GM11168 (cell line): ENCODE measurements around the gene KISS1.

ENCODE experiments used
- in situ Hi-C: fragments of 300-500 bp; cut with MboI; formaldehyde crosslinking; loops from one replicate; pipeline ENCODE4 v1.12.0; 2022; ENCODE audit warnings: low sequenced_read_pairs; ENCODE audit not compliant: unreplicated experiment

The KISS1 gene

DNA sequence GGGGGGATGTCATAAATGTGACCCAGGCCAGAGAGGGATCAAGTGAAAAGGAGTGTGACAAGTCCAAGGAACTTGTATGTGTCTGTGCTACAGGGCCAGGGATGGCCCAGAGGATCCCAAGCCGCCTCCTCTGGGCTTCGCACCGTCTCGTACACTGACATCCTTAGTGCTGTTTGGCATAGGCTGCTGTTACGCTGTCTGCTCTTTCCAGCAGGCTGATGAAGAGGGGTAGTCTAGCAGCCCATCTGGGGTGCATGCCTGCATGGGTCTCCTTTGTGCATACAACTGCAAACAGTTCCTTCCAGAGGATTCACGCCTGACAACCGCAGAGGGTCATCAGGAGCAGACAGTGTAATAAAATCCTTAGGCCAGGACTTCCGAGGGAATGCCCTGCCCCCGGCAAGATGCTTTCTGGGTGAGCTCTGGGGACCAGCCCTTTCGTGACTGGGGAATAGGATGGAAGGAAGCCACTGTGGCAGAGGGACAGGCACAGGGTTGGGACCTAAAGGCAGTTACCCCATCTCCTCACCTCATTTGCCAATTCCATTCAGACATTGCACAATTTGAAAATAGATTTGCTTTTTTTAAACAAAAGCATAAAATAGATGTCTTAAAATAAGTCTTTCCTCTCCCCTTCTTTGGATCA lies 23.8 kb upstream of the KISS1 start:
- in situ Hi-C loops = no loop called here

DNA sequence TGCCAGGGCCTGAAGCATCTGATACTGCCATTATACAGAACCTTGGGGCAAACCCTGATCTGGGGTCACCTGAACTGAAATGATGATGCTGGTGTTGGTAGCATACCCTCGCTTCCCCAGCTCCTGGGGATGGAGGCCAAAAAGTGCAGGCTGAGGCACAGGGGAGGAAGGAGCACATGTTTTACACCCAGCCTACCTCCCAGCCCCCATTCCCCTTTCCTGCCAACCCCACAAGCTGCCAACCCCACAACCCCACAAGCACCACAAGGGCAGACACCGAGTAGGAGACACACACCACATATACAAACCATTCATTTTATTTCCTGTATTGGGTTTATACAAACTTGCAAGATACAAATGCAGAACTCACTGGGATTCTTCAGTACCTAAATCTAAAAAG lies 22.3 kb upstream of the KISS1 start:
- in situ Hi-C loops = no loop called here

DNA sequence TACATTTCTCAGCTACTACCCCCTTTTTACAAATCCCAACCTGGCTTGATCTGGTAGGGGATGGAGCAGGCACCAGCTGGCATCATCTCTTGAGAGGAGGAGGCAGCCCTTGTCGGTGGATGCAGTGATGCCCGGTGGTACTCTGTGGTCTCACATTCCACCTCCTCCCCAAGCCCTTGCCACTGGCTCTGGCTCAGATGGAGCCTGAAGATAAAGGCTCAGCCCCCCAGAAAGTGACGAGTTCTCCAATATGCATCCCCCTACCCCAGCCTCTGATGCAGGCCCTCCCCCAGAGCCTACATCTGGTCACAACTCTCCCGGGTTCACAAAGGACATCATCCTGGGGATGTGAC lies 21.3 kb upstream of the KISS1 start:
- in situ Hi-C loops = no loop called here

DNA sequence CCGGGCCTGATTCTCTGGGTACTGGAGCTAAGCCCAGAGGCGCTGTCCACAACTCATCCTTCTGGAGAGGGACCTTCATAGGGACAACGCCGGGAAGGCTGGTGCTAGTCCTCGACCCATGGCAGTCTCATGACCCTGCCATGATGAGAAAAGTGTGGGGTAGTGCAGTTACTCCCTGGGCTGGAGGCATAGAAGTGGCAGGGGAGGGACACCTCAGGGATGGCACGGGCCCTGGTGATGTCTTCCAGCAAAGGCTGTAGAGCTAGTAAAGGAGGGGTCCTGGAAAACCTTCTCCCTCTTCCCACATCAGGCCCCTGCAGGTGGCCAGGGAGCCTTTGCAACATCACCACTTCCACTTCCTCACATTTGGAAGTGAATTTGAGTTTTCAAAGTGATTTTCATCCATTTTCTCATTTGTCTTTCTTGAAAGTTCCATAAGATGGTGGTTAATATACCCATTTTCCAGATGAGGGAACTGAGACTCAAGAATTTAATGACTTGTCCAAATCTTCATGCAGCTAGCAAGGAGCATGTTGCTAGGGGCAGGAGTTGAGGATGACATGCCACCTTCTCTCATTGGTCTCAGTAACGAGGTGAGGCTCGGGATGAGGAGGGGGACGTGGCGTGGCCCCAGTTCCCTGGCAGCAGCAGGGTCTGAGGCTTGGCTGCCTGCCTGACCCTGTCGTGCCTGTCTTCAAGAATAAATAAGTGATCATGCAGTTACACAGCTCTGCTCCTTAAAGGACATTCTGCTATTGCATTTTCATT lies 20.8 kb upstream of the KISS1 start:
- in situ Hi-C loops = no loop called here

DNA sequence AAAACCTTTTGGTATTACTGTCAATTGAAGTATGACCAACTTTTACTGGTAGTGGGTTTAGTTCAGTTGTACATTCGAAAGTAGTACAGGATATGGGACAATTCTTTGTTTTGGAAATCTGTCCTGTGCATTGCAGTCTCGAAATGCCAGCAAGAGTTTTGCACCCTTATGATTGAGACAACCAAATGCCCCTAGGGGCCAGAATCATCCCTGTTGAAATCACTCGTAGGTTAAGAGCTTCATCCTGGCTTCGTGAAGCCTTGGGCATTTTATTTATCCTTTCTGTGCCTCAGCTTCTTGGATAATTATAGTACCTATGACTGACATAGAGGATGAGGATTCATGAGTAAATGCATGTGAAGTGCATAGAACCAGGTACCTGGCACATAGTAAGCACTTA lies 19.9 kb upstream of the KISS1 start:
- in situ Hi-C loops = no loop called here

DNA sequence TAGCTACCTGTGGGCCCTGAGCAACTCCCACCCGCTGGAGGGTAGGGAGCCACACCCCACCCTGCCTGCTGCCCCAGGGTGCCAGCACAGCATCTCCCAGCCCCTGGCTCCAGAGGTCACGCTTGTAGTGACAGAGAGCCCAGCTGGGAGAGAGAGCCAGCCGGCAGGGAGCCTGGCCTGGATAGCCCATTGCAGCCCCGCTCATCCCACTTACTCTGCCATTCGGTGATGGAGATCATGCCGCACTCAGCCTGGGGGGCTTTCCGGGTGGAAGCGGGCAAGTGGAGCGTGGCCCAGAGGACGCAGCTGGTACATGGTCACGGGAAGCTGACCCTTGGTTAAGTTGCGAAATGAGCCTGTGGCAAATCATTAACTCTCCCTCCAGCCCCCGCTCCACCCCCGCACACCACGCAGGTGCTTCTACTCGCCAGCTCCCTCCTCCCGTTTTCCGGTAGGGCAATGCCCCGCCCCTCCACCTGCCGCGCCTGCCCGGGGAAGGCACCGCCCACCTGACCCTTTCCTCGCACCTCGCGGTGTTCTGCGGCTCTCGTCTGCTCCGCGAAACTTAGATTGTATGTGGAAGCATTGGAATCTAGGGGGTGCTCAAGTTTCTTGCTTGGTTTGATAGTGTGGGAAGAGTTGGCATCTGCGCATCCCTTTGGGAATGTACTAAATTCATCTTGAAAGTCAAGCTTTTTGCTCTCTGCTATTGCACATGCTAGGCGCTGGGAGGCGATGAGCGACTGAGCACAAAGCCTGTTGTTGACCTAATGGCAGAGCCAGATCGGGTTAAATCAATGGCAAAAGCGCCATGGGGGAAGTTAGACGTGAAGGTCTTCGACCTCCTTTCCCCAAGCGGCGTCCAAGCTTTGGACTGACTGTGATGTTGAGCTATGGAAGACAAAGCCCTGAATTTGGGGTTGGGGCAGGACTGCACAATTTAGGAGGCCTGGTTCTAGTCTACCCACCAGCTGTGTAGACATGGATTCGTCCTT lies 17.7 kb upstream of the KISS1 start, which contains the start of gene GOLT1A:
GOLT1A (minus strand) TSS at position 321 of the 995 bp plus-strand sequence; CDS start at position 239, 82 bp downstream.
- in situ Hi-C loops = no loop called here

DNA sequence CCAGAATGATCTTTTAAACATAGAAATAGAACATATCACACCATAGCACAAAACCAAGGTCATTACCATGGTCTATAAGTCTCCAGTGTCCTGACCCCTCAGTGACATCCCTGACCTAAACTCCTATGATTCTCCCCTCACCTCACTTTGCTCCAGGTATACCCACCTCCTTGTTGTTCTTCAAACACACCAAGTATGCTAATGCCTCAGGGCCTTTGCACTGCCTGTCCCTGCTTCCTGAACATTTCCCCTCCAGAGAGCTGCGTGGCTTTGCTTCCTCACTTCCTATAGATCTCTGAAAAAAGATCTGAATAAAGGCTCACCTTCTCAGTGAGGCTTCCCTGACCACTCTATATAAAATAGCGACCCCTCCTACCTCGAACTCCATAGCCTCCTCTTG lies 16.4 kb upstream of the KISS1 start:
- in situ Hi-C loops = no loop called here

DNA sequence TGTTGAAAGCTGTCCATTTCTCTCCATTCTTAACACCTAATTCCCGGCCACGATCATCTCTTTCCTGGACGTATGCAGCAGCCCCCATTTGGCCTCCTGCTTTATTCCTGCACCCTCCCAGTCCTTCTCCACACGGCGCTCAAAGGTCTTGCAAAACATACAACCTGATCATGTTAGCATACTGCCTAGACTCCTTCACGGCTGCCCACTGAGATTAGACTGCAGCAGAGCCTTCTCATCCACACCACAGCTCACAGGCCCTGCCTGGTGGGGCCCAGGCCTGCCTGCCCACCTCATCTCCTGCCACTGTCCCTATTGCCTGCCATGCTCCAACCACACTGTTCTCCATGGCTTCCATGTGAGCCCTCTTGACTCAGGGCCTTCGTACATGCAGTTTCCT lies 14.8 kb upstream of the KISS1 start:
- in situ Hi-C loops = no loop called here

DNA sequence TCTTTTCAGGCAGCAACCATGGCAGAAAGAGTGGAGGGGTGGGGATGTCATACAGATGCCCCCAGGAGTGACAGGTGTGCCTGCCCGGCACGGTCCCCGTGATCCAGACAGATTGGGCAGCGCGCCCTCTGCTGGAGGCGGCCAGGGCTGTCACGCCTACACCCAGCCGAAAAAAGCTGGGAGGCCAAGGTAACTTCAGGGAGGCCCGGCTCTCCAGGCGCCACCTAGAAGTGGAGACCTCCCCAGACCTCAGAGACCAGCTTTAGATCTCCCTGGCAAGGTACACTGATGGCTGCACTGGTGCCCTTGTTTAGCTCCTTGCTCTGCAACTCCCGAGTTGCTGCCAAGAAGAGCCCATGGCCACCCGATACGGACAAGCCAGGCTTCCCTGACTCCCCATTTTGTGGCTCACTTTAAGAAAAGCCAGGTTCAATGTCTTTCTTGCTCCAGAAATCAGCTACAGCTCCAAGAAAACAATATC lies 10.9 kb upstream of the KISS1 start:
- in situ Hi-C loops = no loop called here

DNA sequence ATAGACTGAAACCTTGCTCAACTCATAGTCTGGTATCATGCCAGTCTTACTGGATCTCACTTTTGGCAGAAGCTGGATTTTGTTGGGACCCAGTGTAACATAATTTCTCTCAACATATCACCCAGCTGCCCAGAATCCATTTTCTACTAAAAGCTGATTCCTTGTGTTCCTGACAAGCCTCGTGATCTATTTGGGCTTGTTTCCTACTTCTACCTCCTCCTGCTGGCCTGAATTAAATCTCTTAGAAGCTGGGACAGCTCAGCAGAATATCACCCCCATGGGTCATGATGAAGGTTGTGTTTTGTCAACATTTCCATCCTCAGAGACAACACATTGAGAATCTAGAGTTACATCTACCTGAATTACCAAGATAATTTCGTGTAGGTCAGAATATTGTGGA lies 9.8 kb upstream of the KISS1 start:
- in situ Hi-C loops = no loop called here

DNA sequence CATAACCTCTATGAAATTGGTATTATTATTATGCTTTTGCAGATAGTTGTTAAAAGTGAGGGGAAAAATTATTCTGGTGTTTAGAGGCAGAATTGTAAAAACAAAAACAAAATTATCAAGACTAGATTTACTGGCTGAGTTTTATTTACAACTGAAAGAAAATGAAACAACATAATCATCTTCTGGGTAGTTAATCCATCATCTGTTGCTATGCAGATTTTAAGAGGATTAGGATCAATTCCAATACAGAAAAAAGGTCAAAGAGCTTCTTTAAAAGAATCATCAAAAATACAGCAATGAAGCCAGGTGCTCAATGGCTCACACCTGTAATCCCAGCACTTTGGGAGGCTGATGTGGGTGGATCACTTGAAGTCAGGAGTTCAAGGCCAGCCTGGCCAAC lies 9.2 kb upstream of the KISS1 start:
- in situ Hi-C loops = no loop called here

DNA sequence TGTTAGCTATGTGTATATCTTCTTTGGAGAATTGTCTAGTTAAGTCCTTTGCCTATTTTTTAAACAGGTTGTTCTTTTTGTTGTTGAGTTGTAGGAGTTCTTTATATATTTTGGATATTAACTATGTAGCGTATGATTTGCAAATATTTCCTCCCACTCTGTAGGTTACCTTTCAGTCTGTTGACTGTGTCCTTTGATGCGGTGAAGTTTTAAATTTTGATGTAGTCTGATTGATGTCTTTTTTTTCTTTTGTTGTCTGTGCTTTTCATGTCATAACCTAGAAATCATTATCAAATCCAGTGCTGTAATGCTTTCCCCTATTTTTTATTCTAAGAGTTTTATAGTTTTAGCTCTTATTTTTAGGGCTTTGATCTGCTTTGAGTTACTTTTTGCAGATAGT lies 8.7 kb upstream of the KISS1 start:
- in situ Hi-C loops = no loop called here

DNA sequence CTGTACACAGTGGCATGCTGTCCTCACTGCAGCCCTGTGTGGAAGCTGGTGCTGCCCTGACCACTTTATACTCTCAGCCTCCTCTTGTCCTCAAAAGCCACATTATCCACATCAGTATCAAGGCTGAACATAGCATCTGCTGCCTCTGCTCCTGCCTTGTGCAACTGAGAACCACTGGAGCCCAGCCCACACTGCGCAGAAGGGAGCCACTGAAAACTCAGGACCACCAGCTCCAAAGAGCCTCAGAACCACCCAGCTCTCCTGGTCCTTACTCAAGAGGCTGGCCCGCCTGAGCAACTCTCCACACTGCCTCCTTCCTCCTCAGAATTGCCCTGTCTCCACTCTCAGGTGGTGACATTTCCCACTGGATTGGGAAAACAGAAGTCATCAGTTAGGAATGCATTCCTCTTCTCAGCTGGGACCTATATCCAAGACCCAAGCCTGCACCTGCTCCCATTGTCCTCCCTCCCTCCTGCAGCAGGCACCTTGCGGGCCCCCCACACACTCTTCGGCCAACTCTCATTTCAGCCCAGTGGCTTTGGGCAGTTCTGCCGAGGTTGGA lies 7.0 kb upstream of the KISS1 start:
- in situ Hi-C loops = no loop called here

DNA sequence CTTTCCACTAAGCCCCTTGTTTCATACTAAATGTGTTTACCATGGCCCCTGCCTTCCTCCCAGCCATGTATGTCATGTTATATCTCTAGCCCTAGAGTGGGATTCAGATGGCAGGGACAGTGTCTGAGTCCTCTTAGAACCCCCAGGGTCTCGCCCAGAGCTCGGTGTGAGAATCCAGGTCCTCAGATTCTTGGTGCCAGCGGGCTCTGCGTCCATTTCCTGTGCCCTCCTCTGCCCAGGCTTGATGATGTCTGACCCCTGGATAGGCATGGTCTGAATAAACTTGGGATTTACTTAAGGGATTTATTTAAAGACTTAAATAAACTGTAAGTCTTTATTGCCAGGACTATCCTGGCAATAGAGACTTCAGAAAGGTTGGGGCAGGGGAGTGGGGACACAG lies 6.2 kb upstream of the KISS1 start:
- in situ Hi-C loops = no loop called here

DNA sequence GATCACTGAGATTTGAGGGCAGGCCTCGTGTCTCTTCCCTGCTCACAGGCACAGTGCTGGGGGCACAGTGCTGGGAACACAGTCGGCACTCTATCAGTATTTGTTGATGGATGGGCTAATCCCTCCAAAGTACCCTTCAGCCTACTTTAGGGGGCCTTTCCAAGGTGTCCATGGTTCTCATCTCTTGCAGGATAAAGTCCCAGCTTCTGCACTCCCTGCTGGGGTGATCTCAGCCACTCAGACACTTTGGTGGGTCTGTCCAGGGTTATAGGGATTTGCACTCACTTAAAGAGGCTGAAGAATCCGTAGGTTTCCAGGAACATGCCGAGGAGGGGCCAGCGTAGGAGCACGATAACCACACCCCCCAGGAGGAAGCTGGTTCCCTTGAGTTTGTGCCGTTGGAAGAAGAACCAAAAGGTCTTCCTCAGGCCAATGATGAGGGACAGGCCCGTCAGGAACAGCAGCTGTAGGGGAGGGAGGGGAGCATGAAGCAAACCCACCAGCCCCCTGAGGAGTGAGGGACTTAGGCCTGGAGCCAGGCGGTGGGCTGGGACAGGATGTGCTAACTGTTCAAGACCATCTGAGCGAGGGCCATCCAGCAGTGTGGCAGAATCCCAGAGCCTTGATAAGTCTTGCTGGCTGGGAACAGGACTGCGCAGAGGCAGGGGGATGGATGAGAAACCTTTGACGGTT lies 5.2 kb upstream of the KISS1 start:
- in situ Hi-C loops = no loop called here

DNA sequence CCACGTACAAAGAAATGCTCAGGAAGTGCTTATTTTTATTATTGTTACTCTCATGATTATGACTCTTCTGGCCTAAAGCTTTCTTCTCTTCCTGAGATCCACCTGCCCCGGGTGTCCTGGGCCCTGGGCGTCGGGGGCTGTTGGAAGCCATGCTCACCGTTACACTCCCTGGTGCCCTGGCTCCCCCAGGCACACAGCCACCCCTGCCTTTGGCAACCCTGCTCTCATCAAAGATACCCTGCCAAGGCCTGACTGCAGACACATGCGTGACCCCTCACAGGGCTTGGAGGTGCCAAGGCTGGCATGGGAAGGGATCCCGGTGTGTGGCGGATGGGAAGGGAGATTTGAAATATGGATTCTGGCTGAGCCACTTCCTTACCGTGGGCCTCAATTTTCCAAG lies 3.3 kb upstream of the KISS1 start:
- in situ Hi-C loops = no loop called here

DNA sequence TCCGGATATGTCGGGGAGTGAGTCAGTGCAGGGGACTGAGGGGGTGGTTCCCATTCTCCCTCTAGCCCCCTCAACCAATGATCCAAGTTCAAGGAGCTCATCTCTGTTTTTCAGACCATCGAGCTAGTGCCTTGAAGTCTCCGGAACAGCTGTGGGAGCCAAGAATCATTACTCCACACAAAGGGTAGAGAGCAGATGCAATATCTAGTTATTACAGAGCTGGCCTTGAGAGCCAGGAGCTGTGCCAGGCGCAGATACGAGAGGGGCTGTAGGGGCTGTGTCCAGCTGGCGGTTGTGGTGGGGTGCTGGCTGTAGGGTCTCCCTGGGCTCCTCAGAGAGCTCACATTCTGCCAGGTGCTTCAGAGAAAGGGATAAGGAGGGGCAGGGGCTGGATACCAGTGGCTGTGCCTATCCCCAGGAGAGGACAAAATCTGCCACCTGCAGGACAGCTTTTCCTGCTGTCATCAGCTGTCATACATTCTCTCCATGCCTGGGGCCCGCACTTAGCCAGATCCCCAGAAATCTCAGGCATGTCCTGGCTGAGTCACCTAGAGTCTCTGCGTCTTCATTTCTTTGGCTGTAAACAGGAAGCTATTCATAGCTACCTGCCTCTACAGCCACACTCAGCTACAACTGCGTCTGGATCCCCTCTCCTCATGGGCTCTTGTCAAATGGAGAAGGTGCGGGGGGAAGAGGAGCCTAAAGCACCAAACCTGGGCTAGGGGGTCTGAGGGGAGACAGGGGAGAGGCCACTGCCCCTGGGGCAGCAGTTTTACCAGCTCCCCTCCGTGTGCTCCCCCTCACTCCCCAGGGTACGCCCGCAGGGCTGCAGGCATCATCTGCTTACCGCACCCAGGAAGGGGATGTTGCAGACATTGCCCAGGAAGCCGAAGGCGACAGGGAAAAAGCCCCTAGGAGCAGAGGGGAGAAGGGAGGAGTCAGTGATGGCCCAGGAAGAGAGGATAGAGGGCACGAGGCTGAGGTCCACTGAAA lies 2.4 kb upstream of the KISS1 start:
- in situ Hi-C loops = no loop called here

DNA sequence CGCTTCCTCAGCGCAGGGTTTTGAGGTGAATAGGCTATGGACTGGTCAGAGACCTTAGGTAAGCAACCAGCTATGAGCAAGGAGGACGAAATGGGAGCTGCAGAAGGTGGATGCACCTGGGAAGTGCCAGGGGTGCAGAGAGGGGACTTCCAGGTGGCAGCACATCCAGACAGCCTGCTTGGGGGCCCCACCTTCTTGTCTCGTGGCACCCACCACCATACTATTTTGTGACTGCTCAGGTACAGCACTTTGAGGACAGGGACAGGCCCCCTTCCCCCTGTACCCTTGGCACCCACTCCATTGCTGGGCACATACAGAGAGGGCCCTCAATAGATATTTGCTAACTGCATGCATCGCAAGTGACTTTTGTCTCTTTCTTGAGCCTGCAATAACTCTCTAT lies 777 bp upstream of the KISS1 start:
- in situ Hi-C loops = no loop called here

DNA sequence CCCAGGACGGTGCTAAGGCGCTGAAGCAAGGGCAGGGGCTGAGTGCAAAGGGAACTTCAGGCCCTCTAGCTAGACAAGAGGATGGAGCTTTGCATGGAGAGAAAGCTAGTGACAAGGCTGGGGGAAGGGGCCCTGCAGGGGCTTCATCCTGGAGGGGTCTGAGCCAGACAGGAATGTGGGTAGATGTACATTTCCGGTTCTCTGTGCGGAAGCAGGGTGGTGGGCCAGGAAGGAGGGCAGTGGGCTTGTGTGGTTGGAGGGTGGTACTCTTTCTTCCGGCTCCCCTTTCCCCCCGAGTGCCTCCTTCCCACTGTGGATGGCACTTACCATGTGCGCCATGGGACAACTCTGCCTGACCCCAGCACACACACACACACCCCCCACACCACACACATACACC lies 1.5 kb downstream of the KISS1 start:
- in situ Hi-C loops = no loop called here
